Thyroid gland (tissue), 4 donors: Measurements from ENCODE around the gene ARFGAP3.

Source experiments
- POLR2A ChIP-seq, 2 donors: fragments of 450-650 bp; IDR thresholded peaks; one replicate each; pipeline ENCODE4 v1.6.1; 2017; ENCODE audit warnings: antibody characterized with exemption in 2 of 2, mild to moderate bottlenecking in 2 of 2, moderate library complexity in 1 of 2
- TF ChIP-seq, protein P1 (sequence below), 6 experiments: fragments of 200-600 bp in 3 of 6; fragments of 450-650 bp in 3 of 6; sonication (generic) in 3 of 6; IDR thresholded peaks; one replicate each; pipeline ENCODE4 v1.5.1; 2016 to 2019; ENCODE audit warnings: antibody characterized with exemption in 6 of 6, mild to moderate bottlenecking in 2 of 6, inconsistent platforms in 1 of 6, moderate library complexity in 1 of 6

DNA sequence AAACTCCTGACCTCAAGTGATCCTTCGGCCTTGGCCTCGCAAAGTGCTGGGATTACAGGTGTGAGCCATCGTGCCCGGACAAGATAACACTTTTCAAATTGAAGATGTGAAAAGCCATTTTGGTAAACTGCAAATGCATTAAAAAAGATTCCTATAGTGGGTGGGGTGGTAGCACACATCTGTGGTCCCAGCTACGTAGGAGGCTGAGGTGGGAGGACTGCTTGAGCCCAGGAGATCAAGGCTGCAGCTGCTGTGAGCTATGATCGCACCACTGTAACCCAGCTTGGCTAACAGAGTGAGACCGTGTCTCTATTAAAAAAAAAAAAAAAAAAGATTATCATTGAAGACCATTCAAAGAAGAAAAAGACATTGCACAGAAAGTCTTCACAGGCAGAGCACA is 16.9 kb upstream of the ARFGAP3 start:
- TF ChIP-seq, protein P1, sequence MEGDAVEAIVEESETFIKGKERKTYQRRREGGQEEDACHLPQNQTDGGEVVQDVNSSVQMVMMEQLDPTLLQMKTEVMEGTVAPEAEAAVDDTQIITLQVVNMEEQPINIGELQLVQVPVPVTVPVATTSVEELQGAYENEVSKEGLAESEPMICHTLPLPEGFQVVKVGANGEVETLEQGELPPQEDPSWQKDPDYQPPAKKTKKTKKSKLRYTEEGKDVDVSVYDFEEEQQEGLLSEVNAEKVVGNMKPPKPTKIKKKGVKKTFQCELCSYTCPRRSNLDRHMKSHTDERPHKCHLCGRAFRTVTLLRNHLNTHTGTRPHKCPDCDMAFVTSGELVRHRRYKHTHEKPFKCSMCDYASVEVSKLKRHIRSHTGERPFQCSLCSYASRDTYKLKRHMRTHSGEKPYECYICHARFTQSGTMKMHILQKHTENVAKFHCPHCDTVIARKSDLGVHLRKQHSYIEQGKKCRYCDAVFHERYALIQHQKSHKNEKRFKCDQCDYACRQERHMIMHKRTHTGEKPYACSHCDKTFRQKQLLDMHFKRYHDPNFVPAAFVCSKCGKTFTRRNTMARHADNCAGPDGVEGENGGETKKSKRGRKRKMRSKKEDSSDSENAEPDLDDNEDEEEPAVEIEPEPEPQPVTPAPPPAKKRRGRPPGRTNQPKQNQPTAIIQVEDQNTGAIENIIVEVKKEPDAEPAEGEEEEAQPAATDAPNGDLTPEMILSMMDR (IDR thresholded peaks at IDR 0.05), result no peak
- no peak for TF ChIP-seq POLR2A (IDR thresholded peaks at IDR 0.05)
